HG02763 (cell line): ENCODE results near the gene SAP25.
"Not testable (repeated sequence)": the region's sequence is repeated elsewhere in the genome, so short reads cannot be mapped to it uniquely, and the experiment has no call there.

Experiments used
- ATAC-seq: cut with Tn5 transposase; IDR thresholded peaks from one replicate; pipeline ENCODE4 v1.9.1; 2021; ENCODE audit warnings: mild to moderate bottlenecking, moderate library complexity; ENCODE audit not compliant: unreplicated experiment

SAP25 gene

DNA sequence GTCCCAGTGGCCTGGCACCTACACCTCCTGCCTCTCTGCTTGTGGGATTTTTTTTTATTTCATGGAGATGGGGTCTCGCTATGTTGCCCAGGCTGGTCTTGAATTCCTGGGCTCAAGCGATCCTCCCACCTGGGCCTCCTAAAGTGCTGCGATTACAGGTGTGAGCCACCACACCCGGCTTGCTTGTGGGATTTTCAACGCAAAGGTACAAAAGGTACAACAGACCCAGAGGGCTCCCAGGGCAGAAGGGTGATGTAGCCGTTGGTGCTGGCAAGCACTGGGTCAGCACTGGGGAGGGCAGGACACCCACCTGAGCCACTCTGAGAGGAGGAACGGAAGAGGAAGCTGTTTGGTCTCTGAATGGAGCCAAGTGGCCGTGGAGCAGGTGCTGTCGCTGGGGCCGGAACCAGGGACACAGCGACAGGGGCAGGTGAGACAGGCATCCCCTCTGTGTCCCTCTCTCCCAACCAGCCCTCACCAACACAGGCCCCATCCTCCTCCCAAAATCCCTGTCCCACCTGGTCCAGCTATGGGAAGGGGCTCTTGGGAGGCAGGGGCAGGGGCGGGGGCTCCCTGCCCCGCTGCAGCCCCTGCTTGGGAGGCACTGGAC is 2.8 kb upstream of the SAP25 start:
- ATAC-seq, result no peak

DNA sequence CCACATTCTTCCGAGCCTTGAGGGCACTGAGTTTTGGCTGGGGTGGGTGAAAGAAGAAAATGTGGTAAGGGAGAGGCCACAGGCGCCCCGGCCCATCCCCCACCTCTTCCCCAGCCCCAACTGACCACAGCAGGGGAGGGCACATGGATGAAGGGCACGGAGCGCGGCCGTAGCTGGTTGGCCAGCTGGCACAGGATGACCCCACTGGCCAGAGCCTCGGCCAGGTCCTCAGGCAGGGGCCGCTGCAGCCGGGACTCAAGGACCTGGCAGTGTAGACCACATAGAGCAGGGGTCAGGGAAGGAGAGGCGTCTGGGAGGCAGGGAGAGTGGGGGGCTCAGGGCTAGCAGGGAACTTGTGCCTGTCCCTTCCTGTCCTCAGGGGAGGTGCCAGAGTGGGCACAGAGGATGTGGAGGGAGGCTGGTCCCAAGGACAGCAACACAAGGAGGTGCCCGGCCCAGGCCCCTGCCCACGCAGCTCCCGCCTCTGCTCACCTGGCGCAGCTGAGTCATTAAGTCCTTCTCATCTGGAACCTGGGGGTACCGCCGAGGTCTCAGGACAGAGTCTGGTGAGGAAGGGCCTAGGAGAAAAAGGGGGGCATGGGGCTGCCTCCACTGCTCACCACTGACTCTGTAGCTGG is 2.2 kb upstream of the SAP25 start:
- ATAC-seq, result no peak

DNA sequence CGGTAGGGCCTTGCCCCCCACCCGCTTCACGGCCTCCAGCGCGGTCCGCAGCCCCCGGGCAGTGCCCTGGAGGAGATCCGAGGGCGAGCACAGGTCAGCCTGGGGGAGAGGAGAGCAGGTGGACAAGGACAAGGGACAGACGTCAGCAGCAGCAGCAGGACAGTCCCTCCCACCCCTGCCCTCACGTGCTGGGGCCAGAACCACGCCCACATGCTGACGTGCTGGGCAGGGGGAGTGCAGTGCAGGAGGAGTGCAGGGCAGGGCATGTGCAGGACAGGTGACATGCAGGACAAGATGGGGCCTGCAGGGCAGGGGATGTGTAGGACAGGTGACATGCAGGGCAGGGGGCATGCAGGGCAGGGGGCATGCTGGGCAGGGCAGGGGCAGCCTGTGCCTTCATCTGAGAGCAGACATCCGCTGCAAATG is 1.5 kb upstream of the SAP25 start:
- no peak for ATAC-seq

DNA sequence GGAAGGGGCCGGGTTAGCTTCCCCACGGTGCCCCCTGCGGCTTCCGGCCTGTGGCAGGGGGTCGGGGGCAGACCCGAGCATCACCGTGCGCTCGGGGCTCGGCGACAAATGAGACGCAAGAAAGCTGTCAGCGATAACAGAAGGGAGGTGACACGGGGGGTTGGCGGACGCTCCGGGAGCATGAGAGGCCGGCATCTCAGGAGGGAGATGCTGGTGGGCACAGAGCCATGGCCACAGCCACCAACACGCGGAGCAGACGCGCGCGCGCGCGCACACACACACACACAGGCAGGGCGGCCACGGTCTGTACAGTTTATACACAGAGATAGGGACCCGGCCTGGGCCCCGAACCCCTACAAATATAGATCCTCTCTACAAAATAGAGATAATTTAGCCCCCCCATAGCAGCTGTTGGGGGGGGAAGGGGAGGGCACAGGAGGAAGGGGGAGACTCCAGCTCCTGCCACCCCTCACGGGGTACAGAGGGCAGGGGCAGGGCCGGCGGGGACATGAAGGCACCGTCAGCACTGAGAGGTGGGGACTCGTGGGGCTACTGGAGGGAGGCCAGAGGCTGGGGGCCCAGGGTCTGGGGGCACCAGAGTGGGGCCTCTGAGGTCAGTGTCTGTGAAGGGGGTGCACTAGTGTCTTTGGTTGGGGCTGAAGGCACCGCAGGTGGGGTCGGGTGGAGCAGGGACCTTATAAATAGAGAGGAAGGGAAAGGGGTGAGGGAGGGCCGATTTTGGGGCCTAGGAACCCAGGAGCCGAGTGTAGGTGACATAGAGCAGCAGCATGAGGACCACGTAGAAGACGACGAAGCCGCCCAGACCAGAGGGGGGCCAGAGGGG is 884 bp upstream of the SAP25 start:
- ATAC-seq, result no peak

DNA sequence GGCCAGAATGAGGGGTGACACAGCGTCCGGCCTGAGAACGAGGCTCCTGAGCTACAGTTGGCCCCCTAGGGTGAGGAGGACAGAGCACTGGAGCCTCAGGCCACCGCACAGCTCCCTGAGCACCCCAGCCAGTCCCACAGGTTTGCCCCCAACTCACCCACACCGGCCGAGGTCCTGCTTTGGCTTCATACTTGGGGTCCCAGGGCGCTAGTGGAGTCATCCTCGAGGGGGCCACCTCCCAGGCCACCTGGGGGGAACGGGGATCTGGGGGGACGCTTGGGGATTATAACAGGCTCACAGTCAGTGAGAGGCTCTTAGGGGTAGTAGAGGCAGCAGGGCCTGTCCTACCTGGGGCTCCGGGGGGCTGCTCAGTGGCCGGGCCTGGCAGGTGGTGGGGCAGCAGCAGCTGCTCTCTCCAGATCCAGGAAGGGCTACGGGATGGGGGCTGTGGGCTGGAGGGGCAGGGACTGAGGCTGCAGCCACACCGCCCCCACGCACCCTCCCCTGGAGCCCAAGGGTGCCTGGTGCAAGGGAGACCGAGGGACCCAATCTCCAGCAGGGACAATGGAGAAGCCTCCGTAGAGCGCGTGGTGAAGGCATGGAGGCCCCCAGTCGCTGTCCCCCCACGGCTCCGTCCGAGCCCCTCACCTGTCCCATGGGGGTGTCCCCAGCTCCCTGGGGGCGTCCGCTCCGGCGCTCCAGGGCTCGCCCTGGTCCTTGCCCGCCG is 588 bp downstream of the SAP25 start:
- ATAC-seq, result no peak

DNA sequence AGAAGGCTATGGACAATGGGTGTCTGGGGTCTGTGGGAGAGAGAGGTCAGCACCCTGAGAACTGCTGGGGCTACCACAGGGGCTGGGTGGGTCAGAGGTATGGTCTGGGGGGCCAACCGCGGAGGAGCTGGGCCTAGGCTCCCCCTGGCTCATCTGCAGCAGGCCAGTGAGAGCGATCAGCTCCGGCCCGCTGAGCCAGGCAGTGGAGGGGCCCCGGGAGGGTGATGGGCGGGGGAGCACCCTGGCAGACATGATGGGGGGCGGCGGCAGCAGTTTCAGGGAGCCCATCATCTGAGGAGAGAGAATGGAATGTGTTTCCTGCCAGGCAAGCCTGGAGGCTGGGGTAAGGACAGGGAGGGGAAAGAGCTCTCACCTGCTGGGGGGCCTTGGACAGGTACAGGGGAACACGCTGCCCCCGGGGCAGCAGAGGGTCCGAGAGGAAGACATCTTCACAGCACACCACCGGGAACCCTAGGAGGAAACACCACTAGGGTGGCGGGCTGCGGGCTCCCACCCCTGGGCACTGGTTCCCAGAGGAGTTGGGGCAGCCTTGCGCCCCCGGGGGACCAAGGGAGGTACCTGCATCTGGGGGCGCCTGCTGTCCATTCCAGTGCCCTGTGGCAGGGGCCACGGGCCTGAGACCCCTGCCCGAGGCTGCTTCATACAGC is 1.3 kb downstream of the SAP25 start:
- ATAC-seq, result no peak

DNA sequence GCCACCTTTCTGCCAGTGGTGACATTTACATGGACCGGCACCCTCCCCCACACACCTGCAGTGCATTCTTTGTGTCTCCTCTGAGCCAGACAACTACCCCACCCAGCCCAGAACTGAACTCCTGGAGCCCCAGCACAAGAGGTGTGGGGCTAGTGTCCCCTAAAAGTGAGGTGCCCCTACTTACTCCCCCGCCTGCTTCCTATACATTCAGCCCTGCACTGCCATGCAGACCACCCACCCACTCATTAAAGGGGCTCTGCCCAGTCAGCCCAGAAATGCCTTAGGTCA is 1.9 kb downstream of the SAP25 start:
- ATAC-seq, result no peak

DNA sequence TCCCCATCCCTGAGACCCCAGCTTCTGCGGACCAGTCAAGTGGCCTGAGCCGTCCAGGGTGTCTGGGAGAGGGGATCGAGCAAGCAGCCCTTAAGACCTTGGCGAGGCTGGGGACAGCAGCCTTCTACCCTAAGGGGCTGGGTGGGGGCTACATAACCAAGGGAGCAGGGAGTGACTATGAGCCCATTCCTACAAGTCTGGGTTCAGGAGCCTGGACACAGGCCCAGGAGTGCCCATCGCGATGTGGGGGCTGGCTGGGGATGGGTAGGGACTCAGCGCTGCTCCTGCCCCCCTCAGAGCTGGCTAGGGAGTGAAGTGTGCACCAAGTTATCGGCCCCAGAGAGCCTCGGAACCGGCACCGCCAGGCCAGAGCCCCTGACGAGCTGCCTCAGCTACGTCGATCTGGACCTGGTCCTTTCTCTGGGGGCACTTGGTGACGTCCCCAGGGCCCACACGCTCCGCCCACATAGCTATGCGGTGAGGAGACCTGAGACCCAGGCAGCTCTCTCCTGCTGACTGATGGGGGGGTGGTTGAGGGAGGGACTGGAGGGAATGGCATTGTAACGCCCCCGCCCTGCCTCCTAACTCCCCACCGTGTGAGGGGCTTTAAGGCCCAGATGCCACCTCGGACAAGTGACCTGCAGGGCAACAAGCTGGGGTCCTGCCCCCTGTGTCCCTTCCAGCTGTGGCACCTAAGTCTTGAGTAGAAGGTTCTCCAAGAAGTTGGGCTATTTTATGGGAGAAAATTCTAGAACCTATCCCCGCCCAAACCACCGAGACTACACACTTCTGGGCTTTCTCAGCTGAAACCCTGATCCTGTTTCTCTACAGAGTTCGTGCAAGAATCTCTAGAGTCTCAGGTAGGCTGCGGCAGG is 2.5 kb downstream of the SAP25 start:
- no peak for ATAC-seq

DNA sequence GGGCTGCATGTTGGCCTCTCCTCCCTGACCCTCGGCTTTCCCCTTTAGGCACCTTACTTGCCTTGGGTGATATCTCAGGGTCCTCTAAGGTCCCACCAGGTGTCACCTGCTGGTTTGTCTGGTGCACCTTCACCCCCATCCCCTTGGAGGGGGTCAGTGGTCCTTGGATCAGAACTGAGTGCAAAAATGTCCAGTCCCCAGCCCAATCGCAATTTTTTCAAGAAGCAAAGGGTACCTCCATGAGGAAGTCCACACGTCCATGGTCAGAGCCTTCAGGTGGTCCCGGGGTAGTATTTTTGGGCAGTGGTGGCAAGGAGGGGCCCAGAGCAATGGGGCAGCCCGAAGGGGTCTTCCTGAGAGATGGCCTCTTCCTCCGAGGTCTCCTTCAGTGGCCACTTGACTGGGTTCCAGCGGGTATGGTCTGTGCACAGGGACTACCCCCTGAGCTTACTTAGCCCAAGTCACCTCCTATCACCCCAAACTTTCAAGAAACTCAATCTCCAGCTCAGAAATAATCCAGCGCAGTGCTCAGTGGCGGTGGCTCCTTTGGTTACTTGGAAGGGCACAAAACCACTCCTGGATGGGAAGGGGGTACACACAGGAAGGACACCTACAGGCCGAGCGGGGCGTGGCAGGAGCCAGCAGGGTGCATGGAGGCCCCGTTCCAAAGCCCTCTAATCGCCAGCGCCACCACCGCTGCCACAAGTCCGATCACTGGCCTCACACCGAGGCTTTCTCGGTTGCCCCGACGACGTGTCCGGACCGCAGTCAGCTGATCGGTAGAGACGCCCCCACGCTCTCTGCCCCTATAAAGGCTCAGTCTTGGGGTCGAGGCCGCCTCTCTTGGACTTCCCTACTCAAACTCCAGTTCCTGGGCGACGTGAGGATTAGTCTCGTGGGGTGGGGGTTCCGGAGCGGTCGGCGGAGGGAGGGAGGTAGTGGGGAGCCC is 4.5 kb downstream of the SAP25 start:
- no peak for ATAC-seq

DNA sequence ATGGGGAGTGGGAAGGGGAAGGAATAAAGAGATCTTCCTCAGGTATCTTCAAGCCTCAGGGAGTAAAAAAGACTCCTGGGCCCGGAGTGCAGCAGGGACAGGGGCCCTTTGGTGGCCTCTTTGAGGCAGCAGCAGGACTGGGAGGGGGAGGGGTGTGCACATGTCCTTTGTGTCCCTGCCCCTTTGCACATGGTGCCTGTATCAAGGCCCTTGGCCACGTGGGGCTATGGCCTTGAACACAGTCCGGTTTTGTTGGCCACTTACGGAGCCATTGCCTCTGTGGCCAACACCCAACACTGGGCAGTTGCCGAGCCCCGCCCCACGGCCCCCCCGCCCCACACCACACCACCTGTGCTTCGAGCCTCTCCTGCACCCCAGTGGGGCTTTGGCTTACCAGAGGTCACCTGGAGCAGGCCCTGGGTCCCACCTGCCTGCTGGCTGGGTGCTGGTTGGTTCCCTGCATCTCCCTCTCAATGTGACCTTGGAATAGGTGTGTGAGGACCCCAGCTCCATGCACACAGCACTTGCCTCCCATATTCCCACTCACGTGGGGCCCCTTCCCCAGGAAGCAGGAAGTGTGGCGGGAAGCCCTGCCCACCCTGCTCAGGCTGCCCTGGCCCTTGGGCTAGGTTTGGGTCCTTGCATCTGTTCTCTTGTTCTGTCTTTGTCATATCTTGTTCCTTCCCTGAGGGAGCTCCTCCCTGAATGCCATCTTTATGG is 5.4 kb downstream of the SAP25 start:
- no peak for ATAC-seq

DNA sequence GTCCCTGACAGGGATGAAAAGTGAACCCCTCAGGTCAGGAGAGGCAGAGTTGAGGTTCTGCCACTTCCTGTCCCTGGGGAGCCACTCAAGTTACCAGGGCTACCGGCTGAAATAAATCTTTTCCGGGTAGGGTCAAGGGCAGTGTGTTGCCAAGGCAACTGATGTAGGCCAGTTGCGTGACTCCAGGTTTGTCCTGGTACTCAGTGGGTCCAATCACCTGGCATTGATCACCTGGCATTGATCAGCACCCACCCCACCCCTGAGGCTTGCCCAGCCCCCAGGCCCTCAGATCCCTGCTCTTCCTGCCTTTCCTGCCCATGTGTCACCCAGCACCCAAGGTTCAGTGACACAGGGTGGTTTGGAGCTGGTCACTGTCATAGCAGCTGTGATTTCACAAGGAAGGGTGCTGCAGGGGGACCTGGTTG is 5.9 kb downstream of the SAP25 start:
- ATAC-seq, result no peak

DNA sequence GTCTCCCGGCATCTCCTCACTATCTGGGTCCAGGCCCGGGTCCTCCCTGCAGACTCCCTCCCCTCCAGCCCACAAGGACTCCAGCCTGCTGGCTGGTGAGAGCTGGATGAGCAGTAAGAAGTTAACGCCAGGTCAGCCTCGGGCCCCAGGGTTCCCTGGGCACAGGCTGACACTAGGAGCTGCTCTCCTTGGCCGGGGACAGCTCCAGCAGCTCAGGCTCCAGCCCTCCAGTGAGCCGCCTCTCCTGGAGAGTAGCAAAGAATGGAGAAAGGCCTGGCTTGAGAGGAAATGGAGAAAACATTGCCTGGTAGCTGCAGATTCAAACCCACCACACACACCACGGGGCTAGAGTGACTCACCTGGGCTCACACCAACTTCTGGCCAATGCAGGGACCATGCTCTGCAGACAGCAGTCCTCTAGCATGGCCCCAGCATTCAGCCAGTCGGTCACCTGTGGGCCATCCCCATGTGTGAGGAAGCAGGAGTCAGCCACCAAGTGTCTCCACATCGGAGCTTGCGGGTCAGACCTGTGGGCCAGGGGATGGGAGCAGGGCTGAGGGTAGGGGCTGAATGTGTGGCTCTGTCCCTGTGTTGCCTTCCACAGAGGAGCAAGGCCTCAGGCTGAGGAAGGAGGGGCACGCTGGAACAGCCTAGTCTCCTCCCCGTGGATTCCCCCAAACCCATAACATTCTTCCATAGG is 6.5 kb downstream of the SAP25 start:
- no peak for ATAC-seq

DNA sequence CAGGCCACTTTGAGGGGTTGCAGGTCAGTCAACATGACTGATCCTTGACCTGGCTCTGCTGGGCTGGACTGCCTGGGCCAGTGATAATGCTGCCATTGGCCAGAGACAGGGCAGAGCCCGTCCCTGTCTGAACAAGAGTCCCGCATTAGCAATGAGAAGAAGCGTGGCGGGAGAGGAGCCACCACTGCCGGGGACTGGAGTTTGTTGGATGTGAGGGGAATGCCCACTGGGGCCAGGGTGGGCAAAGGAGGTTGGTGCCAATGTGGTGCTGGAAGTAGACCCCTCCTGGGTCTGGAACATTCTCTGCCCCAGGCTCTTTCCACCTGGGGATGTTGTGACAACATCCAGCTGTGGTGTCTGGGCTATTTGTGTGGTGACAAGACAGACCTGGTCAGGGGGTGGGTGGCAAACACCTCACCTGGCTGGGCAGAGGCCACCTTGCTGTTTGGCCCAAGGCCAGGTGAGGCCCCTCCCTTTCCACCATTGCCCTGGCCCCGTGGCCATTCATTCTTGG is 7.6 kb downstream of the SAP25 start:
- no peak for ATAC-seq

DNA sequence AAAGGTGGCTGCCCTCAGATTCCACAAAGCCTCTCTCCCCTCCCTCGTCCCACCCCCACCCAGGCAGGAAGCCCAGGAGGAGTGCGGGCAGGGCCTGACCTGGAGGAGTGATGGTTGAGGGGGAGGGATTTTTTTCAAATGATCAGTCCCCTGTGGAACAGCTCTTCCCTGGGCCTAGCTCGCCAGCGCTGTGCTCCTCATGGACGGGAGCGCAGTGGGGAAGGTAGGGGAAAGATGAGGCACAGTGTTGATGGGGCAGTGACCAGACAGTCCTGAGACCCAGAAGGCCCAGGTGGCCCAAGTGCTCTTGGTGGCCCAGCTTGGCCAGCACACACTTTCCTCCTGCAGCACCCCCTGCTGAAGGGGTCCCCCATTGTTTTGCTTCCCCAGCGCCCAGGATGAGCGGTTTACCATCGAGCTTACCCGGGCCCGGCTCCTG is 8.5 kb downstream of the SAP25 start:
- no peak for ATAC-seq

DNA sequence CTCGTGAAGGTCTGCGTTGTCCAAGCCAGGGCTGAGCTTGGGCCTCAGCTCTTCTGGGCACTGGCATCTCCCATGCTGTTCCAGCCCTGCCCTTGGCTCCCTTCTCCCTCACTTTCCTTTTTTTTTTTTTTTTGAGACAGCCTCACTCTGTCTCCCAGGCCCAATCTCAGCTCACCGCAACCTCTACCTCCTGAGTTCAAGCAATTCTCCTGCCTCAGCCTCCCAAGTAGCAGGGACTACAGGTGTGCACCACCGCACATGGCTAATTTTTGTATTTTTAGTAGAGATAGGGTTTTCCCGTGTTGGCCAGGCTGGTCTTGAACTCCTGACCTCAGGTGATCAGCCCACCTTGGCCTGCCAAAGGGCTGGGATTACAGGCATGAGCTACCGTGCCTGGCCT is 9.3 kb downstream of the SAP25 start:
- not testable (repeated sequence) for ATAC-seq

DNA sequence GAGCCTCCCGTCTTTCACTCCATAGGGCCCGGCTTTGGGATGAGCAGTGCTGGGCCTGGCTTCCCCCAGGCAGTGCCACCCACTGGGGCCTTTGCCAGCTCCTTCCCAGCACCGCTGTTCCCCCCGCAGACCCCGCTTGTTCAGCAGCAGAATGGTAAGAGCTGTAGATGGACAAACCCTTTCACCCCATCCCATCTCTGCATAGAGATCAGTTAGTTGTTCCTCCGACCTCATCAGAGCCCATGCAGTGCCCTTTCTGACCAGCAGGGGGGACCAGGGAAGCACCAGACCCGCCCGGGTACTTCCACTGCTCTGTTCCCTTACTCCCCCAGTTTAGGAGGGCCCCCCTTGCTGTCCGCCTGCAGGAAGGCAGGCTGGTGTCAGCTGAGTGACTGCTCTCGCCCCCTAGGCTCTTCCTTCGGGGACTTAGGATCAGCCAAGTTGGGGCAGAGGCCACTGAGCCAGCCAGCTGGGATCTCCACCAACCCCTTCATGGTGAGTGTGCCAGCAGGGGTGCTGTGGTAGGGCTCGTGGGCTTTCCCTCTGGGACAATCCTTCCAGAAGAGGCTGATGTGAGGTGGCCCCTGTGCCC is 9.8 kb downstream of the SAP25 start:
- ATAC-seq, result no peak

DNA sequence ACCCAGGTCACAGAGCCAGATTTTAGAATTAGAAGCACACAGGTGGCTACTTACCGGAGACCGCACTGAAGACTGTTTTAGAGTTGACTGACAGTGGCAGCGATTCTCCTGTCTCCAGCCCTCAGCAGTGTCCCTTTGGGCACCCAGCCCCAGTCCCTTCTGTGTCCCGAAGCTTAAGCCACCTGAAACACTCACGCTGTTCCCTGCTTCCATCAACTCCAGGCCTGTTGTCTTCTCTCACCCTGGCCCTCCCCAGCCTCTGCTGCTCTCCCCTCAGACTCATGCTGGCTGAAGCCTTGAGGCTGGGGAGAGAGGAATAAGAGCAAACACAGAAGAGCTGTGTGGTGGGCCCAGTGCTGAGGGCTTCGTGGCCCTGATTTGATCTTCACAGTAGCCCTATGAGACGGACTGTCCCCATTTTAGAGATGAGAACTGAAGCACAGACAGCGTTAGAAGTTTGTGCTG is 10.6 kb downstream of the SAP25 start:
- ATAC-seq, result no peak
